Superior temporal gyrus (tissue), 1 donor: Measurements from ENCODE around the gene STXBP3.
"Not testable (repeated sequence)": the region's sequence is repeated elsewhere in the genome, so short reads cannot be mapped to it uniquely, and the experiment has no call there.

Experiments
- DNase-seq: peaks from one replicate; pipeline ENCODE4 v3.0.0-alpha.2; 2016; ENCODE audit errors: extremely low spot score

The STXBP3 gene

GRCh38 chr1:108729481-108729880 lies 17.0 kb upstream of the STXBP3 start:
- no peak for DNase-seq

DNA sequence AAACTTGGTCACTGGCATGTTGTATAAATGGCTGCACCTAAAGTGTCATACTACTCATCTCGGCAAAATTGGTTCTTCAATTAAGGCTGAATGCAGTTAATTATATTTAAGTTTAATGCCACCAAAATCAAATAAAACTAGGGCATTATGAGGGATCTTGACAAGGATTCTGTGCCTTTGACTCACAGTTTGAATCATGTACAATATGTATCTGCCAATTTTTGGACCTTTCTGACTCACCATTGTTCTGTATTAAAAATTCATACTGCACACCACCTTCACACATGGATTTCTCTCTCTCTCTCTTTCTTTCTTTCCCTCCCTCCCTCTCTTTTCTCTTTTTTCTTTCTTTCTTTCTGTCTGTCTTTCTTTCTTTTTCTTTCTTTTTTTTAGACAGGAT lies 14.1 kb upstream of the STXBP3 start:
- DNase-seq = no peak

DNA sequence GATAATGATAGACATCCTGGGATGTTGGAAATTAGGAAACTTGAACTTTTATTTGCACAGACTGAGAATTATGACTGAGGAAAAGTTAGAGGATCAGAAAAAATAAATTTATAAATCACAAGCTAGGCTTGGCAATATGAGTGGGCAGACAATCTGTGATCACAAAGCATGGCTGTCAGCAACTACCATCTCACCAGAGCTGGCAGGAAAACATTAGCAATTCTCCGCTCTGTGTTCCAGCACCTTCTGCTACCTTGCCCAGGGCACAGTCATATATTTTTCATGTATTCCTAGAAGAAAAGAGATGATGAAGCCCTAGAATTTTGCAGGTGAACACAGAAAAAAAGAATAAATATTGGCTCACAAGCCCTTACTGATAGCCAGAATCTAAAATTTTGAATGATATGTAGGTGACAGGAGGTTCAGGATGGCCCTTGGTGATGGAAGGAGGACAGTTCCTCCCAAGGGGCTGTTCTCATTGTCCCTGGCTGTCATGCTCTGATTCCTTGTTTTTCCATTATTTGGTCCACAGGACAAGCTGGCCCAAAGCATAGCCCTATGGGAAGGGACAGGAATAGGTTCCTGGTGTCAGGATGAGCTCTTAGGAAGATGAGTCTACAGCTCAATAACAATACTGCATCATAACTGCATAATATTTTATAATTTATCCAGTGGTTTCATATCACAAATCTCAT lies 12.2 kb upstream of the STXBP3 start:
- no peak for DNase-seq

DNA sequence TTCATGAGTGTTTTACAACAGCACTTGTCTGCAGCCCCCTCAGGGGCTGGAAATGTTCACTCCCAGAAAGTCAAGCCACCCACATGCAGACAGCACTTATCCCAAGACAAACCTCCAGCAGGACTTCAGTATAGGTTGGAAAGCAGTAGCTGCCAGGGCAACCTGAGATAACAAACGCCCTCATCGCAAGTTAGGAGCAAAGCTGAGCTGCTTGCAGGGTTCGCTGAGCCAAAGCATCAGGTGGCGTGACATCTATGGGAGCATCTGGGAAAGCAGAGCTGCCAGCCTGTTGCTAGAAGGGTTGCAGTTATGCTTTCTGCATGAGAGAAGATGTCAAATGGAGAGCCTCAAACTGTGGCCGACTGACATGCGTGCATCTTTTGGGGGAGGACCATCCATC lies 4.2 kb upstream of the STXBP3 start:
- no peak for DNase-seq

DNA sequence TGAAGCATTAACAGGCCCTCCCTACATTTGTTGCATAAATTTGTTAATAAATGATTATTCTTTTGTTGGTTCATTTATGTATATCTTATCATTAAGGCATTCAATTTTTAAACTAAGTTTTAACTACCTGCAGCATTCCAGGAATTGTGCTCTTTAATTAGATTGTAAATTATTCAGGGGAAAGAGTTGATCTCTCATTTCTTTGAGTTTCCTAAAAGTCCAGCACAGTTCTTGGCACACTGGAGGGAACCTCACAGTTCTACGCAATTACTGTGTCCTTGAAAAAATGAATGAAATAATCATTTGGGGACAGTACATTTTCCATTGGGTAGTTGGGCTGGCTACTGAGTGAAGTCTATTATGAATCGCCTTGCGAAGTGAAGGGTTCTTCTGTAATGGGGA lies 493 bp upstream of the STXBP3 start:
- no peak for DNase-seq

DNA sequence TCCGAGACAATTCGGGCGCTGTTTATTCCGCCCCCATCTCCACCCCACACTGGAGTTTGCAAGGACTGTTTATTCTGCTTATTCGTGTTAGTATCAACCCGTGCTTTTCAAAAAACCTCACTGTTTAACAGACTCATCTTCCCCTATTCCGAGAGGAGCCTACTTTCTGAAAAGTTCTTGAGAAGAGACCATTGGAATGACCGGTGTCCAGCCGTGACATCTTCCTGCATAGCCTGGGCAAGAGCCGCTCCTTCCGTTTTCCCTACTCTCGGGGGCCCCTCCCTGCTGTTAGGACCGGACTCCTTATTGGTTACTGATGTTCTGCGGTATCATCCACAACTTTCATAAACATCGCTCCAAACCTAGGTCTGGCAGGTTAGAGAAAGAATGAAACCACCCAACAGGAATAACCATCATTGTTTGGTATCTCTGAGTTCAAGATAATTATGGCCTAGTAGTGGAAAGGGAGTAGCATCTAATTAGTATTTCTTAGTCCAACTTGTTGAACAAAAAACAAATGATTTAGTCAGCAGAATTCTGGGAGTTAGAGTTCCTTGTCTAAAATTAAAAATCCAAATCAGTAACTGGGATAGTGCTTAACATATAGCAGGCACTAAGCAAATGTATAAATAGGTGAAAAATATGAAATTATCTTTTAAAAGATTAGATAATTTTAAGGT lies 837 bp downstream of the STXBP3 start:
- DNase-seq = peak; percentile 83

DNA sequence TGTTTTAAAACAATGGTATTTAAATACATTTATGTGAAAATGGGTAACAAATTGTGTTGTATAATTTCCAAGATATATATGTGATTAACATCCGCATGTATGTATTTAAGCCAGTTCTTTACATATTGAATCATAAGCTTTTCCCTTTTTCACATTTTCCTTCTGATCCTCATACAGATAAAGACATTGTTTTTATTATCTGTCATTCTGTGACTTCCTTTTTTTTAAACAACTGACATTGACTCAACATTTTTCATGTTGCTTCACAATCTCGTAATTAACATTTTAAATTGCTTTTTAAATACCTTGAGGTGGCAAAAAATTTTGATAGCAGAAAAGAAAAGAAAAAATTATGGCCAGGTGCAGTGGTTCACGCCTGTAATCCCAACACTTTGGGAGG lies 1.4 kb downstream of the STXBP3 start:
- no peak for DNase-seq

DNA sequence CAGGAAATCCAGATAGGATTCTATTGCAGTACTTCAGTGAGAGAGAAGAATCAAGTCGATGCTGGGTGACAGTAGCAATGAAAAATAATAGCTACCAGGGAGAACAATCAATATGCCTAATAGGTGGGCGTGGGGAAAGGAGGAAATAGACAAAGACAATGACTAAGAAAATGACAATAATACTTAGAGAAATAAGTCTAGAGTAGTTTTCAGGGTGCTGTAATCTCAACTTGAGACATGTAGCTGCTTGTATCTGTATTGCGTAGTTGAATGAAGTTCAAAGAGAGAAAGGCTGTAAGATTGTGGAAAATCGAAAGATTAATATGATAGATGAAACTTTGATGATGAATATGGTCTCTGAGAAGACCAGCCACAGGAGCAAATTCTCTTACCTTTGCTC lies 2.6 kb downstream of the STXBP3 start:
- DNase-seq = no peak

DNA sequence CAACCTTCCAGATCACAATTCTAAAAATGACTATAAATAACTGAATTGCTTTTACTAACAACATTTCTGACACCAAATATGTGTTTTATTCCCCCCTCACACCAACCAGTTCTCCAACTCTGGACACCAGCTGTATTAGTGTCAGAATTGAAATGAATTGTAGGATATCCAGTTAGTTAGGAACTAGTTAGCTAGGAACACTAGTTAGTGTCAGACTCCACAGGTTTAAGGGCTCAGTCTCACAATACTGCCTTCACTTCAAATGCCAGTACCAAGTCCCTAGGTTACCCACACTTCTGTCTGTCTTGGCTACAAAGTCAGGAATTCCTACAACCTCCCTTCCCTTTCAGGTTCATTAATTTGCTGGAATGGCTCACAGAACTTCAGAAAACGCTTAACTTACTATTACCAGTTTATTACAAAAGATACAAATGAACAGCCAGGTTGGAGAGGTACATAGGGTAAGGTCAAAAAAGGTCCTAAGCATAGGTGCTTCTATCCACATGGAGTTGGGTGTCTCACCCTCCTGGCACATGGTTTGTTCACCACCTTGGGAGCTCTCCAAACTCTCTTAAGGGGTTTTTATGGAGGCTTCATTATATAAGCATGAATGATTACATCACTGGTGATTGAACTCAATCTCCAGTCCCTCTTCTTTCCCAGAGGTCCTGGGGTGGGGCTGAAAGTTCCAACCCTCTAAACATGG lies 4.2 kb downstream of the STXBP3 start:
- no peak for DNase-seq

DNA sequence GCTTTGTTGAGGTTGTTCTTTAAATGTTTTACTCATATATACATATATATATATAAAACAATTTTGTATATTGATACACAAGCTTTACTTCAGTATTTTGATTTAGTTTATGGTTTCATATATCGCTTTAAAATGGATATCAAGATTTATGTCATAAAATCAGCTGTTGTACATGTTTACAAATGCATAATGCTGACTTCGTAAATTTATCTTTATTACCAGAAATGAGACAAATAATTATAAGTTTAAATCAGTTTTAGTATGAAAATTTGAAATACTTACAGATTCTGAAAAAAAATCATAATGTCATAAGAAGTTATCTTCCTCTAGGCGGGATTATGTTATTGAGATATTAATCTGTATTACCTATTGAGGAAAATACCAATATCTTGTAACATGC lies 6.9 kb downstream of the STXBP3 start:
- no peak for DNase-seq

DNA sequence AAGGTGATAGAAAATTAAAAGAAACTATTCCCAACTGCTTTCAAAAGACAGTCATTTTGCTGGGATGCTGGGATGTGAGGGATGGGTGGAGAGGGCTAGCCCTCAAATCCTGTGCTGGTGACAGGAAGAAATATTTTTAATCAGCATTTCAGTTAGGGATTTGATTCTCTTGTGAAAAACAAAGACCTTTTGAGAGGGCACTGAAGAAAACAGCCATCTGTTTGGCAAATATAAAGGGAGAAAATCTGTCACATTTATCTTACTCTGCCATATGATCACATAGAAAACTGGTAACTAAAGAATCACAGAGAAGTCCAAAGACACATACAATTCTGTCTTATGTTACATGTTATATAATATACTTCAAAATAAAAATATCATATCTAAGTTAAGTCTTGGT lies 12.3 kb downstream of the STXBP3 start:
- peak; percentile 72 for DNase-seq

DNA sequence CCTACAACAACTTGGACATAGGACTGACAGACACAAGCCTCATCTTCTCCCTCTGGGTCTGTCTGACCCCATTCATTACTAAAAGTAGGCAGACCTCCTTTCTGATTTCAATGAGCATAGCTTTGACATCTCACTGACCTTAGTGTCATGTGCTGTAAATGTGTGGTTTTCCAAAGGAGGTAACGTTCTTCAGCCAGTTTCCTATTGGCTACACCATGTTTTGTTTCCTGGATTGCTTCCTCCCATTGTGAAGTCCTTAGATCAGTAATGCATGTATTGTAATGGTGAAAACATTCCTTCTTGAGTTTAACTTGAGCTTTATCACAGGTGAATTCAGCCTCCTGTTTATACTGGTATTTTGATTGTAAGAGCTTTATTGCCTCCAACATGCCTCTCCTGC lies 20.6 kb downstream of the STXBP3 start:
- no peak for DNase-seq

DNA sequence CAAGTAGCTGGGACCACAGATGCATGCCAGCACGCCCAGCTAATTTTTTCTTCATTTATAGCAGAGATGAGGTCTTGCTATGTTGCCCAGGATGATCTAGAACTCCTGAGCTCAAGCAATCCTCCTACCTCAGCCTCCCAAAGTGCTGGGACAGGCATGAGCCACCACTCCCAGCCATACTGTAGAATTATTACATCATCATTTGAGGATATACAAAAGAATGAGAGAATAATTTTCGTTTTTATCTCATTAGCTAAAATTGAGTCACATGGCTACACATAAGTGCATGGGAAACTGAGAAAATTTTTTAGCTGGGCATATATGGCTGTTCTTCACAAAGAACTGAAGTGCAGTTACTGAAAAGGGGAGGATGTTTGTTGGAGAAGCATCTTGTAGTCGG lies 21.2 kb downstream of the STXBP3 start:
- DNase-seq = no peak

- DNase-seq = no peak
Observed at GRCh38 chr1:108777839-108778238, 31.4 kb downstream of the STXBP3 start.

DNA sequence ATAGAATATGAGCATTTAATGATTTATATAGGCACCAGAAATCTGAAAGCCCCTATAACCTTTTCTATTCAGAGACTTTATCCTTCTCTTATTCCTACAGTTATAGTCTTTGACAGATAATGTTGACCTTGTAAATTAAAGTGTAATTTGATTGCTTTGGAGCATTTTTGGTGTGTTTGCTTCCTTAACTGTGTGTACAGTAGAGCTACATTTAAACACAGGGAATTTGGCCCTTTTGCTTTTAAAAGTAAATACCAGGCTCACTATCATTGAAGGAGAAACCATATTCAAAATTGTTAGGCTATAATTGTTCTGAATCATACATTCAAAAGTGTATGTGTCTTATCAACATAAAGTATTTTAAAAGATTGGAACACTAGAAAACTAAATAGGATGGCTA lies 33.0 kb downstream of the STXBP3 start:
- DNase-seq = no peak

DNA sequence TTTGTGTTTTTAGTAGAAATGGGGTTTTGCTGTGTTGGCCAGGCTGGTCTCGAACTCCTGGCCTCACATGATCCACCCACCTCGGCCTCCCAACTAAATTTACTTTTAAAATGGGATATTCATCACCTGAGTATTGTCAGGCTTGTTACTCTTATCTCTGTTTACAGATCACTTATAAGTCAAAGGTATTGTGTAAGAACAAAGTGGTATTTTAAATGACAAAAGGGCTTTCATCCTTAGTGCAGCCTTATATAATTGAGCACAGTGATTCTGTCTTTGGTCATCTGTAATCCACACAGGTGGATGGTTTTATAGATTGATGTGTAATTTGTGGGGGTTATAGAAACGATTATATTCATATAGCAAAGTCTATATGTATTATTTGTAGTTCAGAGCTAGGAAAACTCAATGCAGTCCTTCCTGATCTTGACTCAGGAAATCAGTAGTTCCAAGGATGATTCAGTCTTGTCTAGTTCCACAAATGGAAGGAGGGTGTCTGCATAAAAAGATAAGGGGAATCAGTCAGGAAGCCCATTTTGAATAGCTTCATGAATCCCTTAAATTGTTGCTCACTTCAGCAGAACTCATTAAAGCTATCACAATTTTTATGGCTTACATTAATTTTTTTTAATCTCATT lies 34.6 kb downstream of the STXBP3 start:
- DNase-seq = no peak

- not testable (repeated sequence) for DNase-seq
Observed at GRCh38 chr1:108781575-108781944, 35.1 kb downstream of the STXBP3 start.

GRCh38 chr1:108785264-108785663 lies 38.8 kb downstream of the STXBP3 start:
- no peak for DNase-seq

DNA sequence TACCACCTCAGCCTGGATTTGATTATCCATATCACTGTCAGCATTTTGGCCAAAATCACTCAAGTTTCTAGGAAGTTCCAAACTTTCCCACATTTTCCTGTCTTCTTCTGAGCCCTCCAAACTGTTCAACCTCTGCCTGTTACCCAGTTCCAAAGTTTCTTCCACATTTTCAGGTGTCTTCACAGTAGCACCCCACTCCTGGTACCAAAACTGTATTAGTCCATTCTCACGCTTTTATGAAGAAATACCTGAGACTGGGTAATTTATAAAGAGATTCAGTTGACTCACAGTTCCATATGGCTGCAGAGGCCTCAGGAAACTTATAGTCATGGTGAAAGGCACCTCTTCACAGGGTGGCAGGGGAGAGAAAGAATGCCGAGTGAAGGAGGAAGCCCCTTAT lies 39.4 kb downstream of the STXBP3 start:
- no peak for DNase-seq

GRCh38 chr1:108791790-108792189 lies 45.3 kb downstream of the STXBP3 start:
- no peak for DNase-seq

DNA sequence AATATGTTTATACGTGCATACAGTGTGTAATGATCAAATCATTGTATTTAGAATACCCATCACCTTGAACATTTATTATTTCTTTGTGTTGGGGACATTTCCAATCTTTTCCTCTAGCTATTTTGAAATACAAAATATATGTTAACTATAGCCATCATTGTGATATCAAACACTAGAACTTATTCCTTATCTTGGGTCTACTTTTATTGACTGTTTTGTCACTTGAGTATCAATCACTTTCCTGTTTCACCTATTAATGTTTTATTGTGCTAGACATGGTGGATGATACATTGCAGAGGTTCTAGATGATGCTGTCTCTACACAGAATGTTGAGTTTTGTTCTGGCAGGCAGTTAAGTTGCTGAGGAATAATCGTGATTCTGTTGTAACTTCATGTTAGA lies 45.9 kb downstream of the STXBP3 start:
- DNase-seq = no peak

DNA sequence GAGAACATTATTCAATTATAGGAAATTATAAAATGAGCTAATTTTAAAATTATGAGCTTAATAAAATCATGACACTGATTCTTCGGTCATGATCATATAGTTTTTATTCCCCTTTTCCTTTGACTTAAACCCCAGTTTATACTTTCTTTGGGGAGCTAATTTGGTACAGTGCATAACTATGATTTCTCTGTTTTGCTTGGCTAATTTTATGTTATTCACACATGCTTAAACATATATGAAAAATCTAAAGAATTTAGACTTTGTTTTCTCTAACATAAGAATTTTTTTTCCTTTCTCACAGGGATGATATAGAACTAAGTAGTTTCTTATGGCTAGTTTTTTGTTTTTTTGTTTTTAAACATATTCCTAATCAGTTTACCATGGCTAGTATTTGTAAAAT lies 52.5 kb downstream of the STXBP3 start:
- DNase-seq = no peak

DNA sequence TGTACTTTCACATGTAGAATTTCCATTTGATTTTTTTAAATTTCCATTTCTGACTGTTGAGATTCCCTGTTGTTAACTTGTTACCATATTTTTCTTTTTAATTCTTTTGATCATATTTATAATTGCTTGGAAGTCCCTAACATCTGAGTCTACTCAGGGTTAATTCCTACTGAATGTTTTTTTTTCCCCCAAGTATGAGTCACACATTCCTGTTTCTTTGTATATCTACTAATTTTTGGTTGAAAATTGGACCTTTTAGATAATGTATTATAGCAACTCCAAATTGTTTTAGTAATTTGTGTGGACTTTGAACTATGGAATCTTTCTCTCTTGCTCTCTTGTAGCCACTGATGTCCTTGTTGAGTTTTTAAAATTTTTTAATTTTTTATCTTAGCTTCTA lies 54.6 kb downstream of the STXBP3 start:
- no peak for DNase-seq
